Stimulated activated CD8-positive, alpha-beta memory T cell treated with anti-CD3 and anti-CD28 coated beads, Interleukin-4, amount 100 ng/mL, for 48 hours (primary cell): ENCODE data around the gene TRHDE.

Experiments used
- DNase-seq: peaks from one replicate; pipeline ENCODE4 v3.0.0-alpha.2; 2020

TRHDE gene

DNA sequence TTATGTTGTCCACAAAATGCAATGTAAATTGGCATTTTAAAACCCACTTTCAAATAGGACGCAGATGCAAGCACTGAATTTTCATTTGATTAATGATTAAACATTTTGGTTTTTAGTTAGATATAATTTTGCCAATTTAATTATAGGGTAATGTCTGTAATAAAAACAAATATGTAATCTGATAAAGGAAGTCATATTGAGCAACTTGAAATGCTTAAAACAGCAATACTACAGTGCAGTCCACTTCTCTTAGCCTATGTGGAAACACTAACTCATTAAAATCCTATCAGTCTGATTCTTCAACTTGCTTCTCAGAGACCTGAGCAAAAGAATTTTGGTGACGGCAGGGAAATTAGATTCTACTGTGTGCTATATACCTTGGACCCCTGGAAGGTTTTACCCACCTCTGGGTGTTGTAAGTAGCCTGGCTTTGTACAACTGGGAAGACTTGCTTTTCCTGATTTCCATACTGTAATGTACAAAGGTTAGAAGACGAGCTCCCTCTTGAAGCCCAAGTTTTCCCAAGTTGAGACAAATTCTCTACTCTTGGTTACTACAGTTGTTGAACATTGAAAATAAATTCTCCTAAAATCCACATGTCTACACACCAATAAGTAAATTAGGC, 4.1 kb downstream of the TRHDE start:
- DNase-seq, result no peak

DNA sequence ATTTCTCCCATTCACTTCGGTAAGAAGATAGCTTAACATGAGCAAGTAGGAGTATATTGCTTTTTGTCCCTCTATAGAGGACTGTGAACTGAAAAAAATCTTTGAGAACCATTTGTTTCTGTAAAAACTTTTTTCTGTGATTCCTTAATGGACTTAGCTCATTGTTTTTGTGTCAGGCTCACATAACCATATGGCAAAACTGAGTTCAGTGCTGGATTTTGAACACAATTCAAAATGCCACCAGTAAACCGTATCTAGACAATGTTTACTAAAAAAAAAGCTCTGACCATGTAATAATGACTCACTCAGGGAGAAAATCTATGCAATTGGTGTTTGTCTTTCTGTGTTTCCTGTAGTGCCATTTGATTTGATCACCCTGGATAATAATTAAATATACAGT, 5.2 kb downstream of the TRHDE start:
- DNase-seq, result no peak

- DNase-seq, result no peak
These were observed 6.7 kb downstream of the TRHDE start for GRCh38 chr12:72278894-72279293.

GRCh38 chr12:72281126-72281525, 9.0 kb downstream of the TRHDE start:
- no peak for DNase-seq

DNA sequence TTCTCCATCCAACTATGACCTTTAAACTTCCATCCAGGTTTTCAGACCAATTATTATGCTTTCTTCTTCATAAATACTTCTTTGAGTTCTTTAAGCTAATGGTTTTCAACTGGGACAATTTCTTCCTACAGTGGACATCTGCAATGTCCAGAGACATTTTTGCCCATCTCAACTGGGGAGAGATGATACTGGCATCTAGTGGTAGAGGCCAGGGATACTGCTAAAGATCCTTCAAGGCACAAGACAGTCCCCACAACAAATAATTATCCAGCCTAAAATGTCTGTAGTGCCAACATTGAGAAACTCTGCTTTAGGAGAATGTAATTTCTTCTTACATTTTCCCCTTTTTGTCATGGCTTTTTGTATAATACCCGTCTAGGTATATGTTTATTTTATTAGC, 10.6 kb downstream of the TRHDE start:
- DNase-seq, result no peak

- no peak for DNase-seq
These were observed 13.7 kb downstream of the TRHDE start for GRCh38 chr12:72285861-72286260.

DNA sequence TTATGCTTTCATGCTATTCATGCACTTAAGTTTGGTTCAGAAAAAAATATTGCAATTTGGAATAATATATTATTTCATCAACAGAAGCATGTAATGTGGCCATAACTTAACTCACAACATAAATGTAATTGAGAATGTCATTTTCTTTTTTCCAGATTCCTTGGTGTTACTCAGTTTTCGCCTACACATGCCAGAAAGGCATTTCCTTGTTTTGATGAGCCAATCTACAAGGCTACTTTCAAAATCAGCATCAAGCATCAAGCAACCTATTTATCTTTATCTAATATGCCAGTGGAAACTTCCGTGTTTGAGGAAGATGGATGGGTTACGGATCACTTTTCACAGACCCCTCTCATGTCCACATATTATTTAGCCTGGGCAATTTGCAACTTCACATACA, 14.4 kb downstream of the TRHDE start:
- no peak for DNase-seq

DNA sequence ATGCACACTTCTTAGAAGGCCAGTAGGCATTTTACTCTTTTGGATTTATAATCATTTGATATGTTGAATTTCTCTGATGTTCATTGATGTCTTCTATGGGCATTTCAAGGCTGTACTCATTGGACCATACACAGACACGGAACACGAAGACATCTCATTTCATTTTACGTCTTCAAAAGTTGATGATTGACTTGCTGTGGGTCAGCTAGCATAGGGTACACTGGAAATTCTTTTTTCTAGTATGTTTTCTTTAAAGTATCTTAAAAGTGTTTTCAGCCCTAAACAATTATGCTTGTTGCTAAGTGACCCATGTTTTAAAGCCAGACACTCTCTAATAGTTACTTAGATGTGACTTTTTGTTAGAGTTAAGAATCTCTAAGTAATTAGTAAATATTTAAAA, 16.3 kb downstream of the TRHDE start:
- DNase-seq, result no peak

DNA sequence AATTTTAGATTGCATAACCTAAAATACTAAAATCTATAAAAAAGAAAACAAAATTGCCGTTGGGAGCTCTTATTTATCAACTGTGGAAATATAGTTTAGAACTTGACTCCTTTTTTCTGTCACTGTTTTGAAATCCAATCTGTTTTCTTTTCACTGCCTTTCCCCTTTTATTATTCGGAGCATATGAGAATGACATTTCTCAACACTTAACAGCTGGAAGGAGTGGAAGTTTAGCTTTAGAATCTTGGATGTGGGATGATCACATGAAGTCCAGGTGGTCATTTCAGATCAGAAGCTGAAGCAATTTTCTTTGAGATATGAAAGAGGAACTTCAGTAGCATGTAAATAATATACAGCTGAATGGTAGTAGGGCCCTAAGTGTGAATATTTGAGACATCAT, 16.7 kb downstream of the TRHDE start:
- no peak for DNase-seq

- no peak for DNase-seq
These were observed 17.5 kb downstream of the TRHDE start for GRCh38 chr12:72289633-72290032.

DNA sequence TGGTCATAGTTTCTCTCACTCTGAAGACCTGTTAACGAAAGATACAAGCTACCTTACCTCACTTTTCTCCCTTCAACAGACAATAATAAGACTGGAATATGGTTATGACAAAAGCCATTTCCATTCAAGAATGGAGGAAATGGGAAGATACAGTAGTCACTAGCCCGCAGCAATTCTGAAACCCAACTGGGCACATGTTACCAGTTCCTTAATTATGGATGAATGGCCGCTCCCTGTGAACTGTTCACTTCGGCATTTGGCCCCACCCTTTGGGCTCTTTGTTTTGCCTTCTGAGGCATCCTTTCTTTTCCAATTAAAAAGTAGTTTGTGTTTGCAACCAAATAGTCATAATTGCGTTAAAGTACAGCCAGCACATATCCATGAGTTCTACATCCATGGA, 19.0 kb downstream of the TRHDE start:
- no peak for DNase-seq

GRCh38 chr12:72293701-72294100, 21.5 kb downstream of the TRHDE start:
- DNase-seq, result no peak

DNA sequence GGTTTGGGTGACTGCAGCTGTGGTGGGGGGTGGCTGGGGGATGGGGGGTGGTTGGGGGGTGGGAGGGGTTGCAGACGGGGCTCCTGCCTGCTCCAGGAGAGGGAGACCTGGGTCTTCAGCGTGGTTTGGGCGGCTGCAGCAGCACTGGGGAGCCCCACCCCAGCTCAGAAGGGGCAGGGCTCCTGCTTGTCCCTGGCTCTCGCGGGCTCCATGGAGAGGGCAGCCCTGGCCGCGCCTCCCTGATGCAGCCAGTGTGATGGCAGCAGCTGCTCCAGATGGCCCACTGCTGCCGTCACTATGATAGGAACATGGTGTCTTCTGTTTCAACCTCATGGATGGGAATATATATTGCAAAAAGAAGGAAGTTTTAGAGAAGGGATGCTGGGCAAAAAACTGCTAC, 22.9 kb downstream of the TRHDE start:
- DNase-seq, result no peak

DNA sequence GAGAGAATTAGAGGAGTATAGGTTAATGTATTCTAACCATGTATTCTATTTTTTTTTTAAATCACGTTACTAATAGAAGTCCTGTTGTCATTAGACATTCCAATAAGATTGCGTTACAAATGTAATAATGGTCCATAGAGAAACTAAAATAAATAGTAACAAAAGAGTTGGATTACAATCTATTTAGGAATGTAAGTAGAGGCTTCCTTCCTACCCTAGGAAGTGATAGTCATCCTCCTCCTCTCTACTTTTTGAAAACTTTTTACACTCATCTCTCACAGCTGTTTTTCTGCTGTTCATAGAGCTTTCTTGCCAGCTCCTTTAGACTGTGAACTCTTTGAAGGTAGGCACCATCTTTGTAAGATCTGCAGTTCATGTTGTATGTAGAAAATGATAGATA, 23.6 kb downstream of the TRHDE start:
- DNase-seq, result no peak

DNA sequence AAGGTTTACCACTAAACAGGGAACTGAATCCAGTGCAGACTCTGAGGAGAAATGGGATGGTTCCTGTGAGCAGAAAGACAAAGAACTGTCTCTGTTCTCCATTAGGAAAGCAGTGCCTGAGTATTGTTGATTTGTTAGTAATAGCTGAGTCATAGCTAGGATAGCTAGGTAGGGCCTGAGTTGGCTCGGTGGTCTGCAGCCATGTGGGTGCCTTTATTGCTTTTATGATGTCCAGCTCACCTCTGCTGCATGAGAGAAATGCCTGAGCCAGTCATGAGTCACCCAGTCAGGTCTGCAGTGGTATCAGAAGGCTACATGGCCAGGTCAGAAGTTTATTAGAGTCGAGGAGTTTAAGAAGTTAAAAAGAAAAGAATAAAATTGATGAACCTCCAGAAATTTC, 24.2 kb downstream of the TRHDE start:
- no peak for DNase-seq

GRCh38 chr12:72297666-72298065, 25.5 kb downstream of the TRHDE start:
- no peak for DNase-seq

- no peak for DNase-seq
These were observed 28.6 kb downstream of the TRHDE start for GRCh38 chr12:72300728-72301127.

DNA sequence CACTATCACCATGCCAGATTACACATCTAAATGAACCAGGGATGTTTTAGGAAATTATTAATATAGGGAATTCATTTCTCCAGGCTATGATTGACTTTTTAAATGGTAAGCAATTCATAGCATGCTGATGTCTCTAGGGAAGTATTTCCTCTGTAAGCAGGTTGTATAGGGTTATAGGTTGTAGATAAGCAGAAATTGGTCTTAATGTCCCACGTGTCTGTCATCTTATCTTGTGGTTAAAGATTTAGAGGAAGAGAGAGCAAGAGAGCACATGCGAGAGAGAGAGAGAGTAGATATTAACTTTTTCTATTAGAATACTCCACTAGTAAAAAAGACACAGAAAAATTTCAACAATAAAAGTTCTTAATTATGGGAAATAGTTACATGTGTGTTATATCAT, 32.6 kb downstream of the TRHDE start:
- DNase-seq, result no peak

GRCh38 chr12:72307229-72307628, 35.1 kb downstream of the TRHDE start:
- no peak for DNase-seq

DNA sequence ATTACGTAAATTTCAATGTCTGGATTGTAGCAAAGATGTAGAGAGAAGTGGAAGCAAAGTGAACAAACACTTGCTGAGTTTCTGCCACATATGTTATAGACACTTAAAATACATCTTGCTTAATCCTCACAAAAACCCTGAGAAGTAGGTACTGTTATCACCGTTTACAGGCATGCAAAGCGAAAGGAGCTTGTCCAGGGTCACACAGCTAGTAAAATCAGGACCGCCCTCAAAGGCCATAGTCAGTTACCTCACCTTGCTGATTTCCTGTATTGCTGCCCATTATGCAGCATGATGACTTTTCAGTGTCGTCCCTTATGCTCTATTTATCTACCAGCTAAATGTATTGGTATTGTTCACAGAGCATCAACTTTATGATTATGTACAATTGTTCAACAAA, 39.8 kb downstream of the TRHDE start:
- no peak for DNase-seq

DNA sequence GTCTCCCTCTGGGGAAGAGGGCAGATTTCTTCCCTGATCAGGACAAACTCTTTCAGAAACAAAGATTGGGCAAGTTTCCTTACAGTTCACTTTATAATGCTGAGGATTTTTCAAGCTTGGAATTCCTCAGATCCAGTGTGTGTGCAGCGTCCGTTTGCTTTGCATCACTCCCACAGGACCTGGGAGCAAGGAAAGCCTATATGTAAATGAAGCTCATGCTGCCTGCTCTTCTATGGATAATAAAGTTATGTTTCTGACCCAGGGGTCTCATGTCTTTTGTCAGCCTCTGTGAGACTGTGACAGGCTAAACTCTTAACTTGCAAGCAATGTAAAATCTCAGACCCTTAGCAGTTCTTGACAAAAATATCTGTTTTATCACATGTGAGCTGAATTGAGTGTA, 41.6 kb downstream of the TRHDE start:
- no peak for DNase-seq

DNA sequence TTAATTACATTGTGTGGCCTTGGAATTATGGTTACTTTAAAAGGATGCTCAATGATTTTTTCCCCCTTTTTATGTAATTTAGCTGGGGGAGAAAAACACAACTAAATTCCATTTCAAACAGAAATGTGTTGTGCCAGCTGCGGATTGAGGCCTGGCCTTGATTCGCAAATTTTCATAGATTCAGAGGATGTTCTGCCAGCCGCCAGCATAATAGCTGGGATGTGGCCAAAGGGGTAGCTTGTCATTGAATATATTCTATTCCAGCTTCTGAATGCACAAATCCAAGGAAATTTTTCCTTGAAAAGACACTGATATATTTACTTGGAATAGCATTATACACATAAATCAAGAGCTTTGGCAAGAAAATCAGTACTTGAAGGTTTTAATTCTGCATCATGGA, 43.7 kb downstream of the TRHDE start:
- DNase-seq, result no peak

DNA sequence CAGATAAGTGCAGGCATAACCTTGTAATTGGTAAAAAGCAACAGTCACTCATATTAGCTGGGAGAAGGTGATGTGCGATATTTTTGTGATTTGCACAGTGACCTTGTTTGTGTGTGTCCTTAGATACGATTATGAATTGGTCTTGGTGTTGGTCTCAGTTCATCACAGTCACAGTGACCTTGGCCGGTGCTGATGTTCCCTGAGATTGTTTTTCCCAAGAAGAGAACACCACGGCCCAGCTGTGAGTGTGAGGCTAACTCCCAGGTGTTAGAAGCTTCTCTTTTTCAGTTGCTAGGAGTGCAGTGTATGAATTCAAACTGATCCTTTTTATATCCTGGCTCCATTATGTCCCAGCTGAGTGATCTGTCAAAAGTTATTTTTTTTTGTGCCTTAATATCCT, 46.2 kb downstream of the TRHDE start:
- DNase-seq, result no peak

DNA sequence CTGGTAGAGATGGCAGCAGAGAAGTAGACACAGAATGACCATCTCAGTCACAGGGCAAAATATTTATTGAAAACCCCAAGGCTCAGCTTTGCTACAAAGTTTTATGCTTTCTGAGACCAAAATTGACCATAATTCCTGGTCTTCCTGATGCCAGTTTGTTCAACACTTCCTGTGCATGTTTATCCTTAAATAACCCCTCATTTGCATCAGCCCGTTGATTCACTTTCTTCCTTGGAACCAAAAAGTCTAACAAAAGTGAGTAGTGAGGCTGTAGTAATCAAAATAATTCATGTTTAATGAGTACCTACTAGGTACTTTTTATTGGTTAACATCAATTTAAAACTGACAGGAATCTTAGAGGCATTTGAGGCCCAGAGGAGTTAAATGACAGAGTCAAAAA, 51.7 kb downstream of the TRHDE start:
- no peak for DNase-seq

DNA sequence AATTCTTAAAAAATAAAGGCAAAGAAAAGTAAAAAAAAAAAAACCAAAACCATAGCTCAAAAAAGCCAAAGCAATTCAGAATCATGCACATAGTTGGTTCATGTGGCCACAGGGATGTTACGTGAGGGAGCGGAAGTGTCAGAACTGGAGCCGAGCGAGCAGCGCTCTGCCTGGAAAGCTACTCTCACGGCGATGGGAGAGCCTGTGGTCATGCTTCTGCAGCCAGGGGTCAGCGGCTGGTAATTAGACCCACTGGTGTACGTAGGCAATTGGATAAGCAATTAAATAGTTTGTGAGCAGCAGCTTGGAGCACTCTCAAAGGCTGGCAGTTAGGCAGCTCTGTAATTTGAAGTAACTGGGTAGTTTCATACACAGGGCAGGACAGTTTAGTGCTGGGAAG, 58.1 kb downstream of the TRHDE start:
- no peak for DNase-seq

GRCh38 chr12:72330784-72331183, 58.6 kb downstream of the TRHDE start:
- DNase-seq, result no peak
